Right forelimb (tissue), 1 donor: ENCODE measurements around the gene LDB2.

Experiments
- DNase-seq: peaks from one replicate; pipeline ENCODE4 v3.0.0-alpha.2; 2018

Gene LDB2

DNA sequence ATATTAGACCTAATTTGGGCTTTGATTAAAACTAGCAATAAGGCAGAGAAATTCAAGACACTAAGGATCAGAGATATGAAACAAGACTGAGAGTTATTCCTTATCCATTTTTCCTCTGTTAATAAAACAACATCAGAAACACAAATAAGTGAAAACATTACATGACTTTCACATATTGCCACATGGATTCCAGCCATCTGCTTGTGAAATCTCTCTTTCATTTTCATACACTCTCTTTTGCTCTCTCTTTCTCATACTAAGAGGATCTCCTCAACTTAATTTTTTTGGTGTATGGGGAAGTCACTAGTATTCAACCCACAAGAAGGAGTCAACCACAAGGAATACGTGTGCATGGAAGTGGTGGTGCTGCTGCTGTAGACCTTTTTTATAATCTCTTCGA, 183.0 kb downstream of the LDB2 start:
- no peak for DNase-seq

DNA sequence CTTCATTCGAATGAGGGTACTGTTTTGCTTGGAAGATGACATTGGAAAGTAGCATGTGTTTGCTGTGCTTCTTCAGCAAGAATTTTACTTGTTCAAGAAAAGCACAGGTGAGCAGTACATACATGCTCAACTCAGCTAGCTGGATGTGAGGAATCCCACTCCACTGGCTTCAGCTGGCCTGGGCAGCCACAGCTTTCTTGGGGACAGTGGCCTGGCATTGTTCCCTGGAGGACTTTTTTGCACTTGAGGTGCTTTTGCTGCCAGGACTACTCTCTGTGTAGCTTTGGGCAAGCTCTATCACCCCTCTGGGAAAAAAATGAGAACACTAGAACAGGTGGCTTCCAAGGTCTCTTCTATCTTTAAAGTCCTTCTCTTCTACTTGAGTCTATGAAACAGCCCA, 184.3 kb downstream of the LDB2 start:
- no peak for DNase-seq

DNA sequence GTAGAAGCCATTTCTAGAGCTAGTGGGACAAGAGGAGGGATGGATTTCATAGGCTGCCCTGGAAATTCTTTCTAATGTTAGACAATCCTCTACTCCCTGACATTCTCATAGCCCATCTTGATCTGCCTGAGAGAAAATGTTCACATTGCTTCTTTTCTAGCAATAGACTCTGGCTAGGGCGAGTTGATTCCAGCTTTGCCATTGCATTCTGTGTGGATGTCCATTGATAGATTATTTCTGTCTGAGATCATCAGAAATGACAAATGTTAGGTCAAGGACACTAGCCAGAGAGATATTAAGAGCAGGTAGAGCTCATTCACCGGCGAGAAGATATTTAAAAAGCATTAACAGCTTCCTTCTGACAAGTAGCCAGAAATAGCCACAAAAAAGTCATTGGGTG, 184.7 kb downstream of the LDB2 start:
- DNase-seq = no peak

DNA sequence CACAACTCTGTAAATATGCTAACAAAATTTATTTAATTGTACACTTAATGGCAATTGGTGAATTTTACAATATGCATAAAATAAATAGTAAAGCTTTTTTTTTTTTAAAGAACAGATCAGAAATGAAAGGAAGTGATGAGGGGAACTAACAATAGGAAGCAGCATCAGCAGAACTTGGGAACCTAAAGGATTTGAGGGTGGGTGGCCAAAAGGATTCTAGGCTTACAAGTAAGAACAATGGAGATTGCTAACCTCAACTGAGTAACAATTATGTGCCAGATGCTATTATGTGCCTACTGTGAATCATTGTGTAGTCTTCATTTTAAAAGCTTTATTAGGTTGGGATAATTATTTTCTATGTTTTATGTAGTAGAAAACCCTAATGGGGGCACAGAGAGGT, 185.2 kb downstream of the LDB2 start:
- DNase-seq = no peak

DNA sequence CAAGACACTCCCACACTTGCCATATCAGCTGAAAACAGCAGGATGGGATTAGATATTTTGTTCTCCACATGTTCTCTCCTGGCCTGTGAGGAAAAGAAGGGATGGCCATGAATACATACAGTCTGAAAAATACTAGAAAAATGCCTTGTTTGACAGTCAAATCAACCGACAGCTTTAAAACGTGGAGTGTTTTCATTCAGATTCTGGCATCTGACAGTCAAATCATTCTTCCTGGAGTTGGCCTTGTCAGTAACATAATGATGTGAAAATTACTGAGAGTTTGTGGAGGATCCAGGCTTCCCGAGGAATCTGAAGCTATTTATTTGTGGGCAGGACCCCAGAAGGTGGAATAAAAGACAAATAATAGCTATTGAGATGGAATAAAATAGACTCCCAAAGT, 188.2 kb downstream of the LDB2 start:
- no peak for DNase-seq

DNA sequence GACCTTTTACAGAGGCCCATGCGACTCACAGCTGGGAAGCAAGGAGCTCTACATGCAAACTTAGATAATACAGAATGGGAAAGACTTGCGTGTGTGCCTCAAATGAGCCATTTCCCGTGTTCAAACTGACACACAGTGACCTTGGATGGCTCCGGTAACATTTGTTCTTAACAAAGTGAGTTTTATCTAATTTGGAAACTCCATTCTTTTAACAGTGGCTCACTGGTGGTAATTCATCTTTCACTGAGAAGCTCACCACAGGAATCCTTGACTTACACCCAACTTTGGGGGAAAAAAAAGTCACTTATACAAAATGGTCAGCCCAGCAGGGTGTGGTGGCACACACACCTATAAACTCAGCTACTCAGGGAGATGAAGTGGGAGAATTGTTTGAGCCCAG, 190.6 kb downstream of the LDB2 start:
- DNase-seq = no peak

DNA sequence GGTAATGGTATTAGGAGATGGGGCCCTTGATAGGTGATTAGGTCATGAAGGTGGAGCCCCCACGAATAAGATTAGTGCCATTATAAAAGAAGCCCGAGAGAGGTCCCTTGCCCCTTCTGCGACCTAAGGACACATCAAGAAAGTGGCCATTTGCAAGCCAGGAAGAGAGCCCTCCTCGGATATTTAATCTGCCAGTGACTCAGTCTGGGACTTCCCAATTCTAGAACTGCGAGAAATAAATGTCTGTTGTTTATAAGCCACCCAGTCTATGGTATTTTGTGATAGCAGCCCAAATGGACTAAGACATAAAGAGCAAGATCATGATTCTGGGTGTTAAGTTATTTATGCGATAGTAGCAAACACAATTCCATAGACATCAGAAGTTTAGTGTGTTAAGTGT, 192.2 kb downstream of the LDB2 start:
- DNase-seq = no peak

DNA sequence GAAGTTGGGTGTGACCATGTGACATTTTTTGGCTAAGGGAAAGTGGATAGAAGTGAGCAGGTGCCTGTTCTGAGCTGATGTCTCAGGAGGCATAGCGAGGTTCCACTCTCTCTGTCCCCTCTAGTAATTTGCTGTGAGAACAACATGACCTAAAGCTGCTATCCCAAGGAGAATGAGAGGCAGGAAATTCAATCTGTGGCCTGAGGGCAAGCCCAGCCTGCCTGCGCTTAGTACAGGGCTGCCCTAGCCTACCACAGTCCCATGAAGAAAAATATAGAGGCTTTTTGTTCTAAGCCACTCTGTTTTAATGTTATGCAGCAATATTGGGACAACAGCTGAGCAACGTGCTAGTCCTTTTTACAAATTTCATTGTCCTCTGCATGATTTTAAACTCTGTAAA, 193.1 kb downstream of the LDB2 start:
- DNase-seq = no peak

DNA sequence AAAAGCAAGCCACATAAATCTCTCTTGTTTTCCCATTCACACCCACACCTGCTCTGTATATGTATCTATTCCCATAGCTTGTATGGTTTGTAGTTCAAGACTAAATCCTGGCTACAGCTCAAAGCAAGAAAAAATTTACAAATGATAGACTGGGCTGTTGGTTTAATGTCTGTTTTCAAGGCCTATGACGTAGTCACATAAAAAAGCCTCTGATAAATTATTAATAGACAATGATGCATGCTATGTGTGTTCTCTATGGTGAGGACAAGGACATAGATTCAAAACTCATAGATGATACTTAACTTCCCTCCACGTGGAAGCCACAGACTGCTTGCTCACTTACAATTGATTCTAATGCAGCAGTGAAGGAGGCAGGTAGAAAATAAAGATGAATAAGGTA, 194.0 kb downstream of the LDB2 start:
- no peak for DNase-seq

DNA sequence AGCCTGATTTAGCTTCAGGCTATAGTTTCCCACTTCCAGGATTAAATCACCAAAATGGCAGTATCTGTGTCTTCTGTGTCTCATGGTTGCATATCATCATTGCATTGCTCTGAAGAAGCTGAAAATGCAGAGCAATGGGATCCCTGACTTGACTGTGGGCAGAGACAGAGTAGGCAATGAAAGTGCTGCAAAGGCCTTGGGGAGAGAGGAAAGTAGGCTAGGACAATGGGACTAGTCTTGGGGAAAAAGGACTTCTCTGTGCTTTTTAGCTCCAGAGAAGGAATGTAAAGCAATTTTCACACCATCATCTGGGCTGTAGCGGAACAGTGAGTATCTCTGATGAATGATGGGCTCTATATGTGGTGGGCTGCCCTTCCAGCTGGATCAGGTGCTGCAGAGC, 202.5 kb downstream of the LDB2 start:
- DNase-seq = no peak

DNA sequence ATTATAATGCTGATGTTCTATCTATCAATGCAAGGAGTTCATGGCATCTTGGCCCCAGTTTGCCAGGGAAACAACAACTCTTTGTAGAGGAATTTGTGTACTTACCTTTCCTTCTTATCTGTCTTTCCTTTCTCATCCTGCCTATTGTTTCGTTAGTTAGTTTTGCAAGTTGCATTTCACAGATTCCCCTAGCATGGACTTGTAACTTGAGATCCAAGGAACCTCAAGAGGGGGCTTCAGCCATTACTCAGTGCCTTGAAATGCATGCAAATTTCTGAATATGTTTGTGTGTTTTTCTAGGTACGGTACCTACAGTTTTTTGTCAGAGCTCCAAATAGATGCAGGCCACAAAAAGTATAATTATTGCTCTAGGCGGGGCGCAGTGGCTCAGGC, 203.6 kb downstream of the LDB2 start:
- no peak for DNase-seq

DNA sequence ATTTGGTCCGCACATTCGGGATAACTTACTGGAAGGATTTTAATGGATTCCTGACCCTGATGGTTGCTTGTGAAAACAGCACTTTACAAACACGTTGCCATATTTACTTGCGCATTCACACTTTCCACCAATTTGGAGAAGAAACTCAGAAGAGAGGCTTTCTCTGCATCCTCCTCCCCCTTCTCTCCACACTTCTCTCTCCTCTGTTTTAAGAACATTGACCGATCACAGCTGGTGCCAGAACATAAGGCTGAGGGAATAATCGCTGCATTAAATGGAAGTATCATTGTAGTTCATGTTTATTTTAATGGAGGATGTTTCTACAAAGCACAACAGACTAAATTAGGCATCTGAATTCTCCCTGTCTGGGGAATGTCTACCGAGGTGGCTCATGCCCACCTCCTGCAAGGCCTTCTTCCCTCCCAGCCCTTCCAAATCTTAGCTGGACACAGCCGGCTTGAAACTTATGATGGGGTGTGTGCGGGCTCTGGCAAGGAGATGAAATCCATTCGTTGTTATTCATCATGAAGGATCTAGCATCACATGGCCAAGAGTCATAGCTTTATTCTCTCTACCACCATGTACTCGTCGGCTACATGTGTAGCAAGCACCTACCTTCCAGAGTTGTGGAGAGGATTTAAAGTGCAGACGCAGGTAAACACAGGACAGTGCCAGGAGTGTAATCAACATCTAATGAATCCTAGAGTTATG, 204.1 kb downstream of the LDB2 start:
- no peak for DNase-seq

DNA sequence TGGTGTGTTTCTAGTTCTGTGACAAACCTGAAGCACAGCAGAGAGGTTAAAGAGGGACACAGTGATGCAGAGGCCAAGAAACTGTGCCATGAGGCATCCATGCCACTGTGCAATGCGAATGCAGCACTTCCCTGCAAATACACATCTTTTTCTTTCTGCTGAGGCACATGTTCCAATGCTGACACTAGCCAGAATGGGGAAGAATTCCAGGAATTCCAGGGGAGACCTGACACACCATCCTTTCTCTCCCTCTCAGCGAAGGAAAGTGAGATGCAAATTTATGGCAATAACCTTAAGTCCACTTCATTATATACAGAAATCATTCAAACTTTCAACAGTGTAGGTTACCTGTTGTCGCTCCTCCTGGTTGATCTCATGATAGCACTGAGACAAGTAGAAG, 204.8 kb downstream of the LDB2 start:
- DNase-seq = no peak

DNA sequence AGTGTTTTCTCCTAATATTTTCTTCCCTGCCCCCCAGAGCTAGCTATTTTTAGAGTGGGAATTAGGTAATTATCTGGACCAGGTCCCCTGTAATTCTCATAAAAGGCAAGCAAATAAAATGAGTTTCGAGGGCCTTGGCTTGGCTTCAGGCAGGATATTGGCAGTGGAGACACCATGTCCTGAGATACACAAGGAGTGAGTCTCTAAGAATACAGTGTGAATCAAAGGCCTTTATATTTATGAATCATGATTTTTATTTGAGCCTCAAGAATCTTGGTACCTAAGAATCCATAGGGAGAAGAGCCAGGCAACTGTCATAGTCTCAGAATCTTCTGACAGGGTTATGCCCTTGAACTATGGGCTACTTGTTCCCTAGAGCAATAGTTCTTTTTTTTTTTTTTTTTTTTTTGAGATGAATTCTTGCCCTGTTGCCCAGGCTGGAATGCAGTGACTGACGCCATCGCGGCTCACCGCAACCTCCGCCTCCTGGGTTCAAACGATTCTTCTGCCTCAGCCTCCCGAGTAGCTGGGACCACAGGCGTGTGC, 205.4 kb downstream of the LDB2 start:
- no peak for DNase-seq

DNA sequence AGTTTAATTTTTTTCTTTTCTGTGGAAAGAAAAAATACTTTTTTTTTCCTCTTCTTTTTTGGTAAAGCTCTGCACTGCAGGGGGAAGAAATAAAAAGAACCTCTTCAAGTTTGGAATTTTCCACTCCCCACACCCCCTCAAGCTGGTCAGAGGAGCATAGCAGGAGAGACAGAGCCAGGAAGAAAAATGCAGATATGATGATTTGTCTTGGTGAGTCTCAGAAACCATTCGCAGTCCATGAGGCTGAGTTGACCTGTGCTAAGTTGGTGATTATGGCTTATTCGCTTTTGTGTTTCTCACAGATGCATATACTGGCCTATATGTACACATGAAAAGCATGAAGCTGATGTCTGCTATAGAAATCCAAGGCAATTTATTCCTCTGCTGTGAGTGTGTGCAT, 205.9 kb downstream of the LDB2 start:
- DNase-seq = no peak

DNA sequence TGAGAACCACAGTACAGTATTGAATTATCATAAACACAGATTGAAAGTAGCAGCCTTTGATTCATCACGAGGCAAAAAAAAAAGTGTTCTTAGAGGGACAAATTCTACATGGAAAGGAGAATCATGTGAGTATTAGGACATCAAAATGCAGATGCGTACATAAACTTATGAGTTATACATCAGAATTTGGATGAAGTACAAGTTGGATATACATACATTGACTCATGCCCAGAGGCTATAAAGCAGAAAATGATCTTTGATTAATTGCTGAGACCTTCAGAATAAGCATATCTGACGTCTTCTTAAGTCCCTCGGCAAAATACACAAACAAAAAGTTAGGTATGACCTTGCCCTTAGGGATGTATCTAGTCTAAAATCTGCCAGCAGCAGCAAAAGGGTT, 206.4 kb downstream of the LDB2 start:
- DNase-seq = no peak

DNA sequence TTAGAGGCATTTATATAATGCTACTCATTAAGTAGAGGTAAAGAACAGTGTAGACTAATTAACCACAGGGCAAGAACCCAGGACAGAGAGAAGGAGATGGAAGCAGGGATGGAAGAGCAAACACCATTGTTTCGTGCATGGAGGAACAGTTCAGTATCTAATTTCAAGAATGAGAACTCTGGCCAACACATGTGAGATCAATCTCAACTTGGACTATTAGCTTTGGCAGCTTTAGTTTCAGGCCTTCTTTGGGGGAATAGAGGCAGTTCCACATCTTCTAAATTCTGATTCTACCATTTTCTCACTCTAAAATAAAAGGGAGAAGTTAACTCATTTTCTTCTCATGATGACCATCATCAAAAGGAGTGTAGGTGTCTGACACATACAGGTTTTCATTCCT, 207.0 kb downstream of the LDB2 start:
- DNase-seq = no peak

DNA sequence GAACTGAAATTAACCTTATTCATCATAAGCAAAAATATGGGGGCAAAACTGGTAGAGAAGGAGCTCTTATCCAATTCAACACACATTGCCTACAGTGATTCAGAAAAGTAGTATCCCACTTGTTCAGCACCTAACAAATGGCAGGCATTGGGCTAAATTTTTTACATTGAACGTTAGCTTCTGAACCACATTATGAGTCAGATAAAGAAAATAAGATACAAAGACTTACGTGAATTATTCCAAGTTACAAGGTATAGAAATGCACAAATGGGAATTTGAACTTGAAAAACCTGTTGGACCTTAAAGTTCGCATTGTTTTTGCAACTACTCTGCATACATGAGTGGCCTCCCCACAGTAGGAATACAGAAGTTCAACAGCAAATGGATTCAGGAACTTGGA, 210.6 kb downstream of the LDB2 start:
- no peak for DNase-seq

DNA sequence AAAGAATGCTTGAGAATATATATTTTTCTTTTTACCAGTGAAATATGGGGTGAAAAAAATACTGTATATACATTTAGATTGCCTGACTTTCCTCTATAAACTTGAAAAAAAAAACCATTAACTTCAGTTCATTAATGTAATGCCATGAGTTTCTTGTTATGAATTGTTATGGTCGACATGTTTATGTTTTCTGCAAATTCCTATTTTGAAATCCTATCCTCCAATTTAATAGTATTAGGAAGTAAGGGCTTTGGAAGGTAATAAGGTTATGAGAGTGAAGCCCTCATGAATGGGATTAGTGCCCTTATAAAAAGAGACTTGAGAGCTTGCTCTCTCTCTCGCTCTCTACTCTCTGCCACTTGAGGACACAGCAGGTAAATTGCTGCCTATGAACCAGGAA, 211.4 kb downstream of the LDB2 start:
- DNase-seq = no peak

DNA sequence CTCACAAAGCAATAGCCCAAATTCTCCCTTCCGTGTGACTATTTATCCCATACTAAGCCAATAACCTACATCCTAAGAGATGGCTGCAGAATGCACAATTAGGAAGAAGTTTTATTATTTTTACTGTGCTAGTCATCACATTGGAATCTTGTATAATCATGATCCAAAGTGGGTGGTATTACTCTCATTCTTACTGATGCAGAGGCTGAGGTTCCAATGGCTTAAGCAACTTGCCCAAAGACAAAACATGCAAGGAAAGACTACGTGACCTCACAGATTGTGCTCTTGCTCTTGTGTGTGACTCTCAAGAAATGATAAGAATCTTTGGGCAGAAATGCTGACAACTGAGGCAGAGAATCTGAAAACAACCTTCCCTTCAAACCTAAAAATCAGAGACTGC, 212.2 kb downstream of the LDB2 start:
- DNase-seq = no peak

DNA sequence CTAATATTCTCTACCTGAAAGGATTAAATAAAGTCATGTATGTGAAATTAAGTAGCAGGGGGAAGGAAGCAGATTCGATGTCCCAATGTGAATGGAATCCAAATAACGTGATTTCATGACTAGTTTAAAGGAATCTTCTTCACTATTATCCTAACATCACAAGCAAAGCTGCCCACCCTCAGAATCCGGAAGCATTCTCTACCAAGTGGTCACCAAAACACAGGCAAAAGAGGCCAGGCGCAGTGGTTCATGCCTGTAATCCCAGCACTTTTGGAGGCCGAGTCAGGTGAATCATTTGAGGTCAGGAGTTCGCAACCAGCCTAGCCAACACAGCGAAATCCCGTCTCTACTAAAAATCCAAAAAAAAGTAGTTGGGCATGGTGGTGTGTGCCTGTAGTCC, 212.9 kb downstream of the LDB2 start:
- no peak for DNase-seq

DNA sequence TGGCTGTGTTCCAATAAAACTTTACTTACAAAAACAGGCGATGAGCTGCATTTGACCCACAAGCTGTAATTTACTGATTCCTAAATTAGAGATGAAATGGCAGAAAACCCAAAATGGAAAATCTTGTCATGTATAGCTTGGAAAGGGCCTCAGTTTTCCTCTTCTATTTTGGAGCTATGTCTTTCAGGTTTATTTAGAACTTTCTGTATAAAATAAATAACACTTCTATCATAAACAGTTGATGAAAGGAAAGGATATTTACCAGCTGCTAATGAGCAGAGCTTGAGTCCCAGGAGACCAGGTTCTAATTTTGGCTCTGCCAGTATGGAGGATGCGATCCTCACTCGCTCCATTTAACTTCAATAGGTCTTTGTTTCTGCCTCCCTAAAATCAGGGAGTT, 213.5 kb downstream of the LDB2 start:
- DNase-seq = no peak

DNA sequence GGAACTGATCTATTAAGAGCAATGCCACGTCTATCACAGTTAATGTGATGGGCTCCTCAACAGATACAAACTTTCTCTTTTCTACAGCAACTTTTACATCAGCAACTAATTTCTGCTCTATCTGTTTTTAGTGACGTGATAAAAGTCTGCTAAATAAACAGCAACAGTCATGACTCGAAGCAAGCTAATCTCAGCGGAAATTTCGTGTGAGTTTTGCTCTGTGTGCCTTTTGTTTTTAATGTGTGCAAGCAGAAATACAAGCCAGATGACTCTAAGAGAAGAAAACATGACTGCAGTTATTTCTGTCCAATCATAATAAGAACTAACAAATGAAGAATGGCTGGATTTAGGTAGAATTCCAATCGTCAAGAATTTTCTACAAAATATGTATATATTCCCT, 214.3 kb downstream of the LDB2 start:
- no peak for DNase-seq

DNA sequence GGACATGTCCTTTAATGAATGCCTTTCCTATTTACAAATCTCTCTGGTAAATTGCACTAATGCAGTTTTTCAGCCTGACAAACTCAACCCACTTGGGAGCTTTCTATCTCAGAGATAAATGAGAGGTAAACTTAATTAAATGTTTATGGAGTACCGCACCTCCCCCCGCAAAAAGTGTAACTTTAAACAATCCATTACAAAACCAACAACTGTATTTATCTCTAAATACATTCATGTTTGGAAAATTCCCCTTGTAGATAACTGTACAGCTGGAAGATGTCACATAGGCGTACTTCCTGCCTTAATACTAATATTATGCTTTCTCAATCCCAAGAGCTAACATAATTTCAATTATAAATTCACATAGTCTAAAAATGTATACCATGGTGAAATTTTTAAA, 215.5 kb downstream of the LDB2 start:
- DNase-seq = no peak
